ENCODE results near the gene ITPK1.

ITPK1 gene

GRCh38 chr14:92984896-92985295 lies 130.8 kb downstream of the ITPK1 start:
- no peak overlapping the region for H3K27ac ChIP-seq
- TF ChIP-seq ZFX (IDR thresholded peaks at IDR 0.05) = no peak
- TF ChIP-seq CTCF (conservative IDR thresholded peaks at IDR 0.05) = no peak

- no peak overlapping the region for H3K27ac ChIP-seq
- TF ChIP-seq CTCF (conservative IDR thresholded peaks at IDR 0.05) (no peak), ZFX (IDR thresholded peaks at IDR 0.05) (no peak)
Observed at GRCh38 chr14:92984082-92984788, 131.5 kb downstream of the ITPK1 start.

DNA sequence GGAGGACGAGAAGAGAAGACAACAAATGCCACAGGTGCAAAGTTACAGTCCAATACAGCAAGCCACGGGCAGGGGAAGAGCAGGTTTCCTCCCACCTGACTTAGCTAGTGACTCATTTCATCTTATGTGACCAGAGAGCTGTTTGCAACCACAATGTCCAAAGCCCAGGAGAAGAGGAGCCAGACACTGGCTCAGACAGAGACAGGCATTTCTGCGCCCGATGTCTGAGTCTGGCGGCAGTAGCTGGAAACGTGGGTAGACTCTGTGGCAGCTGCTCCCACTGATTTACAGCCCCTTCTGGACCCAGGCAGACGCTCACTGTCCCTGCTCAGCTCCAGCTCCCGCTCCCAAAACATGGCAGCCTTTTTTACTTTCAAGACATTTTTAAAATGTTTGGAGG lies 132.8 kb downstream of the ITPK1 start:
- TF ChIP-seq ZFX (IDR thresholded peaks at IDR 0.05) (no peak), CTCF (conservative IDR thresholded peaks at IDR 0.05) (no peak)
- no peak overlapping the region for H3K27ac ChIP-seq

DNA sequence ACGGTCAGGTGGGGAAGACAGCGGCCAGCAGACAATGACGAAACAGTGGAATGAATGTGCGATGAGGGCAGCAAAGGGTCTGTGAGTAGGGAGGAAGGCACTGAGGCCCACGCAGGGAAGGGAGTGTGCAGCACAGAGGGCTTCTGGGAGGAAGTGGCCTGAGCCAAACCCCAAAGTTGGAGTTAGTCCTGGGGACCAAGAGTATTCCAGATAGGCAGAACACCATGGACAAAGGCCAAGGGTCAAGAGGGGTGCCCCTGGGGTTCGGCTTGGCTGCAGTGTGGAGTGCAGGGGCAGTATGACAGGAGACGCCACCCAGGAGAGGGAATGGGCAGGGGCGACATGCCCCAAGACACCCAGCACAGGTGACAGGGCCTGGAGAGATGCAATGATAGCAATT lies 134.0 kb downstream of the ITPK1 start:
- TF ChIP-seq CTCF (conservative IDR thresholded peaks at IDR 0.05) = no peak
- no peak for TF ChIP-seq ZFX (IDR thresholded peaks at IDR 0.05)
- no peak overlapping the region for H3K27ac ChIP-seq

- H3K27ac ChIP-seq = no peak overlapping the region
- TF ChIP-seq CTCF (conservative IDR thresholded peaks at IDR 0.05) (no peak), ZFX (IDR thresholded peaks at IDR 0.05) (no peak)
Observed at GRCh38 chr14:92980866-92981265, 134.9 kb downstream of the ITPK1 start.

GRCh38 chr14:92978229-92979021 lies 137.3 kb downstream of the ITPK1 start:
- no peak overlapping the region for H3K27ac ChIP-seq

More at GRCh38 chr14:92978229-92979021, 137.3 kb downstream of the ITPK1 start:
- no peak for TF ChIP-seq CTCF (conservative IDR thresholded peaks at IDR 0.05)
- TF ChIP-seq ZFX (IDR thresholded peaks at IDR 0.05) = no peak
